Liver (tissue), 9 donors: ENCODE data around the gene BIRC6. TPM values are rescaled to one million over a fixed set of nuclear protein-coding genes. Genes with fewer than 3 reads are reported as not detected.

Experiments used
- DNase-seq: peaks from one replicate; pipeline ENCODE4 v3.0.0-alpha.2; 2017; ENCODE audit warnings: low spot score
- H3K27ac ChIP-seq, 2 donors: one replicate each; pipeline ENCODE4 v1.7.0; 2013; ENCODE audit warnings: inconsistent platforms in 2 of 2, low read length in 2 of 2, control low read depth in 1 of 2, low read depth in 1 of 2, mild to moderate bottlenecking in 1 of 2
- H3K27me3 ChIP-seq, 4 donors: one replicate each; pipeline versions ENCODE4 v1.6.1 to v1.7.0; 2013; ENCODE audit warnings: low read length in 3 of 4, inconsistent platforms in 1 of 4, mild to moderate bottlenecking in 1 of 4, moderate library complexity in 1 of 4; ENCODE audit not compliant: control insufficient read depth in 4 of 4, insufficient read depth in 4 of 4
- H3K36me3 ChIP-seq, 4 donors: one replicate each; pipeline versions ENCODE4 v1.6.1 to v1.7.0; 2013; ENCODE audit warnings: low read length in 3 of 4, mild to moderate bottlenecking in 3 of 4, low read depth in 1 of 4, moderate library complexity in 1 of 4; ENCODE audit not compliant: control insufficient read depth in 4 of 4, insufficient read depth in 3 of 4
- H3K4me1 ChIP-seq, 4 donors: one replicate each; pipeline versions ENCODE4 v1.6.1 to v1.7.0; 2013; ENCODE audit warnings: low read length in 3 of 4, mild to moderate bottlenecking in 3 of 4, moderate library complexity in 1 of 4; ENCODE audit not compliant: control insufficient read depth in 4 of 4, insufficient read depth in 4 of 4
- H3K4me3 ChIP-seq, 3 donors: one replicate each; pipeline versions ENCODE4 v1.6.1 to v1.7.0; 2013; ENCODE audit warnings: low read length in 3 of 3, control low read depth in 1 of 3, low read depth in 1 of 3, mild to moderate bottlenecking in 1 of 3
- H3K9ac ChIP-seq, 2 donors: one replicate each; pipeline ENCODE4 v1.7.0; 2013; ENCODE audit warnings: low read length in 2 of 2, mild to moderate bottlenecking in 2 of 2, moderate library complexity in 2 of 2, control low read depth in 1 of 2, low read depth in 1 of 2
- H3K9me3 ChIP-seq, 4 donors: one replicate each; pipeline versions ENCODE4 v1.6.1 to v1.7.0; 2013; ENCODE audit warnings: low read length in 3 of 4; ENCODE audit not compliant: control insufficient read depth in 4 of 4
- ATF3 ChIP-seq: IDR thresholded peaks from 2 replicates; pipeline ENCODE4 v1.6.1; 2016; ENCODE audit warnings: antibody characterized with exemption
- CTCF ChIP-seq: fragments of 150-350 bp; IDR thresholded peaks from 2 replicates; pipeline ENCODE4 v1.5.1; 2017; ENCODE audit warnings: improper control_type of control experiment, low read depth, low read length; ENCODE audit not compliant: missing input control
- EGR1 ChIP-seq, 2 donors: IDR thresholded peaks; 2 replicates each; pipeline ENCODE4 v1.6.1; 2016 to 2018; ENCODE audit warnings: antibody characterized with exemption in 2 of 2, low read depth in 2 of 2
- FOXA1 ChIP-seq: IDR thresholded peaks from 2 replicates; pipeline ENCODE4 v1.6.1; 2016; ENCODE audit warnings: antibody characterized with exemption
- FOXA2 ChIP-seq: IDR thresholded peaks from 2 replicates; pipeline ENCODE4 v1.6.1; 2016; ENCODE audit warnings: antibody characterized with exemption
- GABPA ChIP-seq, 2 donors: IDR thresholded peaks in 1 of 2; conservative IDR thresholded peaks in 1 of 2; 2 replicates each; pipeline ENCODE4 v1.6.1; 2016; ENCODE audit warnings: antibody characterized with exemption in 2 of 2, mild to moderate bottlenecking in 1 of 2, moderate library complexity in 1 of 2
- HNF4G ChIP-seq: IDR thresholded peaks from 2 replicates; pipeline ENCODE4 v1.6.1; 2016; ENCODE audit warnings: antibody characterized with exemption
- JUND ChIP-seq, 2 donors: IDR thresholded peaks; 2 replicates each; pipeline ENCODE4 v1.6.1; 2016; ENCODE audit warnings: antibody characterized with exemption in 2 of 2
- NR2F2 ChIP-seq: IDR thresholded peaks from 2 replicates; pipeline ENCODE4 v1.6.1; 2016; ENCODE audit warnings: antibody characterized with exemption
- RAD21 ChIP-seq, 2 donors: IDR thresholded peaks; 2 replicates each; pipeline ENCODE4 v1.6.1; 2016; ENCODE audit warnings: antibody characterized with exemption in 2 of 2, mild to moderate bottlenecking in 2 of 2
- RXRA ChIP-seq, 2 donors: IDR thresholded peaks; 2 replicates each; pipeline ENCODE4 v1.6.1; 2017 to 2018; ENCODE audit warnings: antibody characterized with exemption in 2 of 2, mild to moderate bottlenecking in 1 of 2
- SP1 ChIP-seq: IDR thresholded peaks from 2 replicates; pipeline ENCODE4 v1.6.1; 2018; ENCODE audit warnings: antibody characterized with exemption, mild to moderate bottlenecking
- TAF1 ChIP-seq: conservative IDR thresholded peaks from 2 replicates; pipeline ENCODE4 v1.6.1; 2016; ENCODE audit warnings: antibody characterized with exemption, mild to moderate bottlenecking
- YY1 ChIP-seq: IDR thresholded peaks from 2 replicates; pipeline ENCODE4 v1.6.1; 2016; ENCODE audit warnings: antibody characterized with exemption, mild to moderate bottlenecking
- ZBTB33 ChIP-seq: IDR thresholded peaks from 2 replicates; pipeline ENCODE4 v1.6.1; 2016; ENCODE audit warnings: antibody characterized with exemption
- WGBS: extraction: QIAGEN DNeasy Blood & Tissue Kit; methylation state at CpG from one replicate; pipeline ENCODE4 v1.1.7; 2013; 5-methylcytosine and 5-hydroxymethylcytosine counted together
- polyA plus RNA-seq, 2 donors: library from polyadenylated mRNA; stranded (reverse) in 1 of 2; unstranded in 1 of 2; fragments of 200-250 nt in 1 of 2; fragments of >200 nt in 1 of 2; fragmentation: Nextera tagmentation in 1 of 2; extraction: Ambion mirVana in 1 of 2; gene quantifications; one replicate each; pipeline versions ENCODE4 v1.2.1 to v1.2.3, GENCODE V29; 2013 to 2015
- total RNA-seq, 2 donors: library from RNA; depleted of rRNA; stranded (reverse); fragments of >200 nt; gene quantifications; one replicate each; pipeline ENCODE4 v1.2.3, GENCODE V29; 2014
- TF ChIP-seq, protein P1 (sequence below): IDR thresholded peaks from 2 replicates; pipeline ENCODE4 v1.6.1; 2016; ENCODE audit warnings: antibody characterized with exemption, mild to moderate bottlenecking
- TF ChIP-seq, protein P2 (sequence below): IDR thresholded peaks from 2 replicates; pipeline ENCODE4 v1.6.1; 2016; ENCODE audit warnings: antibody characterized with exemption
- donor health status: healthy.
- donor health status: healthy.
- donor health status: healthy.
- donor health status: healthy.
- donor health status: healthy.

Gene BIRC6
- total and polyA plus RNA-seq, 4 donors, result 11.1 to 171 (median 45.2) TPM

DNA sequence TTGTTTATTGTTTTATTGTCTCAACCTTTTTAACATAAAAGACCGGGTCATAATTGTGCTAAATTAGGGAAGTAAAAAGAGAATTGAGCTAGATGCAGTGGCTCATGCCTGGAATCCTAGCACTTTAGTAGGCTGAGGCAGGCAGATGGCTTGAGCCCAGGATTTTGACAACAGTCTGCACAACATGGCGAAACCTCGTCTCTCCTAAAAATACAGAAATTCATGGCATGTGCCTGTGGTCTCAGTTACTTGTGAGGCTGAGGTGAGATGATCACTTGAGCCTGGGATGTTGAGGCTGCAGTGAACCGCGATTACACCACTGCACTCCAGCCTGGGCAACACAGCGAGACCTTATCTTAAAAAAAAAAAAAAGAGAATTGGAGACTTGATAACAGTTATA, 166.9 kb downstream of the BIRC6 start:
- Histone ChIP-seq H3K27ac (no peak overlapping the region), H3K27me3 (no peaks in the 10 kb centered on the region), H3K36me3 (peaks cover 12 to 52% (median 44%) of the 10 kb centered on the region in 4 donors), H3K9ac (no peak overlapping the region), H3K9me3 (no peaks in the 10 kb centered on the region), H3K4me1 (no peaks in the 10 kb centered on the region), H3K4me3 (no peak overlapping the region)
- TF ChIP-seq FOXA2, result no peak
- TF ChIP-seq TAF1, result no peak
- TF ChIP-seq HNF4G, result no peak
- no peak for TF ChIP-seq ATF3
- no peak for TF ChIP-seq YY1
- TF ChIP-seq NR2F2, result no peak
- no peak for TF ChIP-seq EGR1 (IDR thresholded peaks at IDR 0.05; ENCODE audit: low read depth in 2 of 2)
- TF ChIP-seq, protein P1, sequence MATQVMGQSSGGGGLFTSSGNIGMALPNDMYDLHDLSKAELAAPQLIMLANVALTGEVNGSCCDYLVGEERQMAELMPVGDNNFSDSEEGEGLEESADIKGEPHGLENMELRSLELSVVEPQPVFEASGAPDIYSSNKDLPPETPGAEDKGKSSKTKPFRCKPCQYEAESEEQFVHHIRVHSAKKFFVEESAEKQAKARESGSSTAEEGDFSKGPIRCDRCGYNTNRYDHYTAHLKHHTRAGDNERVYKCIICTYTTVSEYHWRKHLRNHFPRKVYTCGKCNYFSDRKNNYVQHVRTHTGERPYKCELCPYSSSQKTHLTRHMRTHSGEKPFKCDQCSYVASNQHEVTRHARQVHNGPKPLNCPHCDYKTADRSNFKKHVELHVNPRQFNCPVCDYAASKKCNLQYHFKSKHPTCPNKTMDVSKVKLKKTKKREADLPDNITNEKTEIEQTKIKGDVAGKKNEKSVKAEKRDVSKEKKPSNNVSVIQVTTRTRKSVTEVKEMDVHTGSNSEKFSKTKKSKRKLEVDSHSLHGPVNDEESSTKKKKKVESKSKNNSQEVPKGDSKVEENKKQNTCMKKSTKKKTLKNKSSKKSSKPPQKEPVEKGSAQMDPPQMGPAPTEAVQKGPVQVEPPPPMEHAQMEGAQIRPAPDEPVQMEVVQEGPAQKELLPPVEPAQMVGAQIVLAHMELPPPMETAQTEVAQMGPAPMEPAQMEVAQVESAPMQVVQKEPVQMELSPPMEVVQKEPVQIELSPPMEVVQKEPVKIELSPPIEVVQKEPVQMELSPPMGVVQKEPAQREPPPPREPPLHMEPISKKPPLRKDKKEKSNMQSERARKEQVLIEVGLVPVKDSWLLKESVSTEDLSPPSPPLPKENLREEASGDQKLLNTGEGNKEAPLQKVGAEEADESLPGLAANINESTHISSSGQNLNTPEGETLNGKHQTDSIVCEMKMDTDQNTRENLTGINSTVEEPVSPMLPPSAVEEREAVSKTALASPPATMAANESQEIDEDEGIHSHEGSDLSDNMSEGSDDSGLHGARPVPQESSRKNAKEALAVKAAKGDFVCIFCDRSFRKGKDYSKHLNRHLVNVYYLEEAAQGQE, result no peak
- no peak for TF ChIP-seq JUND (IDR thresholded peaks at IDR 0.05)
- no peak for TF ChIP-seq SP1
- no peak for TF ChIP-seq RXRA (IDR thresholded peaks at IDR 0.05)
- TF ChIP-seq CTCF, result no peak
- TF ChIP-seq RAD21 (IDR thresholded peaks at IDR 0.05), result no peak
- TF ChIP-seq FOXA1, result no peak
- no peak for TF ChIP-seq GABPA (IDR thresholded peaks at IDR 0.05 in 1 of 2, conservative IDR thresholded peaks at IDR 0.05 in 1 of 2)
- 76% methylated on average over 6 of the region's 6 CpGs for WGBS
- DNase-seq, result no peak

DNA sequence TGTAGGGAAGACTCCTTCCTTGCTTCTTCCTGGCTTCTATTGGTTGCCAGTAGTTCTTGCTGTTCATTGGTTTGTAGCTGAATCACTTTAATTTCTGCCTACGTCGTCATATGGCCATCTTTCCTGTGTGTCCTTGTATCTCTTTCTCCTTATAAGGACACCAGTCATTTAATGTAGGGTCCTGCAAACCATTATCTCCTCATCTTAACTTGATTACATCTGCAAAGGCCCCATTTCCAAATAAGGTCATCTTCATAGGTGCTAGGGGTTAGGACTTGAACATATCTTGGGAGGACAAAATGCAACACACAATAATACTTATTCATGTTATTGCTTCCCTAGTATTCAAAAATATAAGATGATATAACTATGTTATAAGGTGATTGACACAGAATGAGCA, 175.5 kb downstream of the BIRC6 start:
- DNase-seq, result no peak
- Histone ChIP-seq H3K9me3 (no peaks in the 10 kb centered on the region), H3K27ac (no peak overlapping the region), H3K4me1 (no peaks in the 10 kb centered on the region), H3K9ac (no peak overlapping the region), H3K27me3 (no peaks in the 10 kb centered on the region), H3K4me3 (no peak overlapping the region), H3K36me3 (peaks cover 5 to 17% (median 13%) of the 10 kb centered on the region in 4 donors)
- WGBS, result 95% methylated on average over 2 of the region's 2 CpGs
- TF ChIP-seq, protein P2, sequence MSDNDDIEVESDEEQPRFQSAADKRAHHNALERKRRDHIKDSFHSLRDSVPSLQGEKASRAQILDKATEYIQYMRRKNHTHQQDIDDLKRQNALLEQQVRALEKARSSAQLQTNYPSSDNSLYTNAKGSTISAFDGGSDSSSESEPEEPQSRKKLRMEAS, result no peak
- no peak for TF ChIP-seq NR2F2
- TF ChIP-seq TAF1, result no peak
- no peak for TF ChIP-seq RXRA (IDR thresholded peaks at IDR 0.05)
- no peak for TF ChIP-seq ZBTB33
- no peak for TF ChIP-seq CTCF
- TF ChIP-seq GABPA (IDR thresholded peaks at IDR 0.05 in 1 of 2, conservative IDR thresholded peaks at IDR 0.05 in 1 of 2), result no peak
- no peak for TF ChIP-seq FOXA1
- no peak for TF ChIP-seq YY1
